H1 (cell line): ENCODE data around the gene PXDN. TPM values are rescaled to one million over a fixed set of nuclear protein-coding genes. Genes with fewer than 3 reads are reported as not detected.

Source experiments
- CHD7 ChIP-seq: fragments of 300-600 bp; sonication (generic); IDR thresholded peaks from 2 replicates; pipeline ENCODE4 v1.7.1; 2012; ENCODE audit warnings: low read length, moderate library complexity, mild to moderate bottlenecking, inconsistent platforms; ENCODE audit not compliant: insufficient replicate concordance
- E2F6 ChIP-seq: IDR thresholded peaks from 2 replicates; pipeline ENCODE4 v1.6.1; 2012; ENCODE audit warnings: inconsistent platforms
- EGR1 ChIP-seq: IDR thresholded peaks from 2 replicates; pipeline ENCODE4 v1.6.1; 2011; ENCODE audit warnings: low read depth, low read length, borderline replicate concordance
- HDAC2 ChIP-seq, 2 experiments: fragments of 300-600 bp in 1 of 2; sonication (generic) in 1 of 2; IDR thresholded peaks; 2 replicates each; pipeline ENCODE4 v1.6.1; 2011 to 2012; ENCODE audit warnings: low read depth in 2 of 2, low read length in 2 of 2, mild to moderate bottlenecking in 2 of 2, moderate library complexity in 2 of 2, borderline replicate concordance in 1 of 2, inconsistent platforms in 1 of 2
- KDM5A ChIP-seq: fragments of 200-600 bp; IDR thresholded peaks from 2 replicates; pipeline ENCODE4 v1.7.1; 2012; ENCODE audit warnings: mild to moderate bottlenecking, low read length, inconsistent platforms, mixed read lengths
- NANOG ChIP-seq: IDR thresholded peaks from 2 replicates; pipeline ENCODE4 v1.6.1; 2011; ENCODE audit warnings: low read length, low read depth, mild to moderate bottlenecking, inconsistent platforms; ENCODE audit not compliant: insufficient read depth, poor library complexity, severe bottlenecking
- SIRT6 ChIP-seq: IDR thresholded peaks from one replicate; pipeline ENCODE4 v1.7.1; 2012; ENCODE audit warnings: low read length, inconsistent platforms
- SP1 ChIP-seq: IDR thresholded peaks from 2 replicates; pipeline ENCODE4 v1.6.1; 2011; ENCODE audit warnings: low read depth, low read length
- SP2 ChIP-seq: IDR thresholded peaks from 2 replicates; pipeline ENCODE4 v1.6.1; 2012; ENCODE audit warnings: mild to moderate bottlenecking, low read length, inconsistent platforms
- TAF1 ChIP-seq: IDR thresholded peaks from 2 replicates; pipeline ENCODE4 v1.6.1; 2011; ENCODE audit warnings: mild to moderate bottlenecking, low read depth, low read length
- TBP ChIP-seq: IDR thresholded peaks from 2 replicates; pipeline ENCODE4 v1.6.1; 2011; ENCODE audit warnings: low read depth, low read length, improper control_type of control experiment
- TCF12 ChIP-seq: IDR thresholded peaks from 2 replicates; pipeline ENCODE4 v1.6.1; 2011; ENCODE audit warnings: low read depth, mild to moderate bottlenecking, low read length
- polyA plus RNA-seq, 7 experiments: library from polyadenylated mRNA; depleted of rRNA in 3 of 7; stranded (reverse) in 5 of 7; unstranded in 2 of 7; fragments of >200 nt in 5 of 7; fragments of 200-250 nt in 2 of 7; gene quantifications; 1 replicate in 5 of 7; 2 replicates in 1 of 7; 4 replicates in 1 of 7; pipeline versions ENCODE4 v1.2.1 to v1.2.3, GENCODE V29; 2011 to 2013; ENCODE audit warnings: missing spikeins in 2 of 7, mixed read lengths in 2 of 7
- total RNA-seq: library from RNA; stranded (reverse); fragmentation: NEBNext Ultra II Directional; extraction: Animal tissue kit (Norgen Biotek cat#: 25700); gene quantifications from 2 replicates; pipeline ENCODE4 v1.2.1, GENCODE V29; 2021

PXDN gene
- total and polyA plus RNA-seq, 2 of the 8 experiments (the other 6 are each of a cell fraction or from before 2014, with no cell fraction given) = 104 to 141 TPM

- TF ChIP-seq CHD7 (no peak), E2F6 (no peak), SP2 (no peak), KDM5A (no peak), EGR1 (no peak), SIRT6 (no peak), NANOG (no peak), TAF1 (no peak), TCF12 (no peak), SP1 (no peak), TBP (no peak), HDAC2 (IDR thresholded peaks at IDR 0.05; ENCODE audit: borderline replicate concordance in 1 of 2, low read depth in 2 of 2, low read length in 2 of 2) (no peak)
These were observed 7.3 kb downstream of the PXDN start (continued) for GRCh38 chr2:1736997-1737480.
